ENCODE data around the gene FKBP15.
A peak's percentile ranks its signal among the peaks of the same experiment; 100 is the strongest.
"Not testable (repeated sequence)": the region's sequence is repeated elsewhere in the genome, so short reads cannot be mapped to it uniquely, and the experiment has no call there.

The FKBP15 gene

DNA sequence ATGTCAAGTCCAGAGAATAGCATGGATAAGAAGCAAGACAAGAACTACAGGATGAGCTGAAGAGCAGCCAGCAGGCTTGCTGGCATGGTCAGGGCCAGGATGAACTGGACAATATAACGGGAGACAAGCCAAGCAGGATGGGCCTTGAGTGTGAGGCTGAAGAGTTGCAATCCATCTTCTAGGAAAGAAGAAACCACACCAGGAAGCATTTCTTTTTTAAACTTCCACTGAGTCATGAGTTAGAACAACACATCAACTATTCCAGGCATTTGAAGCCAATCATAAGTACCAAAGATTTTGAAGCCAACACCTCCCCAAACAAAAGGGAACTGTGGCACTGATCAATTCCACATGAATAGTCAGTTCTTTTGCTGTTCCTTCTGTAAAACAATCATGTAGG is 43.0 kb downstream of the FKBP15 start:
- no peak for DNase-seq

DNA sequence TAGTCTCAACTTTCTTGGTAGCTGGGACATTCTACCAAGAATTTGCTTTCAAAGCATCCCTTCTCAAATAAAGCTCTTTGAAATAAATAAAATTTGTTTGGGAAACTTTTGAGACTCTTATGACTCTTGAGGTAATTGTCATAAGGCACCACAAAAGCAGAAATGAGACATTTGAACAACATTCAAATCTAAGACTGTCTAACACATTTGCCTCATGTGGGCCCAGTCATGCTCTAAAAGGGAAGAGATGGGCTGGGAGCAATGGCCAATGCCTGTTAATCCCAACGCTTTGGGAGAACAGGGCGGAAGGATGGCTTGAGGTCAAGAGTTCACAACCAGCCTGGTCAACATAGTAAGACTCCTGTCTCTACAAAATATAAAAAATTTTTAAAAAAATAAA is 43.8 kb downstream of the FKBP15 start:
- no peak for DNase-seq

DNA sequence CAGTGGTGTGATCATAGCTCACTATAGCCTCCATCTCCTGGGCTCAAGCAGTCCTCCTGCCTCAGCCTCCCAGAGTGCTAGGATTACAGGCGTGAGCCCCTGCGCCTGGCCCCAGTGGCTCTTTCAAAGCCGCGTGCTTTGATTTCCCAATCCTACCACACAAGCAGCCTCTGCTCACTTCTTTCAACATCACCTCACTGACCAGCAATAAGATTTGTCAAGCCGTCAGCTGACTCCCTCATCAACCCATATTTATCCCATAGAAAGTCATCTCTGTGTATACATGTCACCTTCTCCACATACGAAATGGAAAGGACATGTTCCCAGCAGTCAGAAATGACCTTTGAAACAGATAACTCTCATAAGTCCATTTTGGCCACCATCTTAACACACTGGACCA is 44.3 kb downstream of the FKBP15 start:
- DNase-seq = no peak

DNA sequence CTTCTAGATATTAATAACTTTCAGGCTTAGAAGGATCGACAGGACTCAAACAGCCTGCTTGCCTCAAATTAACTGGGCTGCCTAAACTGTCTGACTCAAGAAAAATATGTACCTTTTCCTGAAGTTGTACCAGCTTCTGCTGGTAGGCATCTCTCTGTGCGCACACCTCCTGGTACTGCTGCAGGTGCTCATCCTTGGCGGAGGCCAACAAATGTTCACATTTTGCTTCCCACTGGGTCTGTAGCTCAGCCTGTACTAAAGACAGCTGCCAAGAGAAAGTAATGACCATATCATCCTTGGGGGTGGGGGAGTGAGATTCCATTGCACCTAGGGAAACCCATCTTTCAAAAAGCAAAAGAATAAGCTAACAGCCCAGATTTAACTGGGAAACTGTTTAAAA is 47.7 kb downstream of the FKBP15 start:
- DNase-seq = no peak

DNA sequence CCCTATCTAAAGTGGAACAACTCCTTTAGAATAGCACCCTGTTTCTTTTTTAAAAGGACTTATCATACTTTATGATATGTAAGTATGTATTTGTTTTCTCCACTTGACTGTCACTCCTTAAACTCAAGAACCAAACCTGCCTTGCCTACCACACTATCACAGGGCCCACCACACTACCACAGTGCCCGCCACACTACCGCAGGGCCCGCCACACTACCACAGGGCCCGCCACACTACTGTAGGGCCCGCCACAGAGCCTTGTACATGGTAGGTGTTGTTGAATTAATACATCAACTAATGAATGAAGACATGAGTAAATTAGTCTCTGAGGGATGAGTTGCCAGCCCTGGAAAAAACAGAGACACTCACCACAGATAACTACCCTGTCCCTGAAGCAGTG is 52.3 kb downstream of the FKBP15 start:
- no peak for DNase-seq

DNA sequence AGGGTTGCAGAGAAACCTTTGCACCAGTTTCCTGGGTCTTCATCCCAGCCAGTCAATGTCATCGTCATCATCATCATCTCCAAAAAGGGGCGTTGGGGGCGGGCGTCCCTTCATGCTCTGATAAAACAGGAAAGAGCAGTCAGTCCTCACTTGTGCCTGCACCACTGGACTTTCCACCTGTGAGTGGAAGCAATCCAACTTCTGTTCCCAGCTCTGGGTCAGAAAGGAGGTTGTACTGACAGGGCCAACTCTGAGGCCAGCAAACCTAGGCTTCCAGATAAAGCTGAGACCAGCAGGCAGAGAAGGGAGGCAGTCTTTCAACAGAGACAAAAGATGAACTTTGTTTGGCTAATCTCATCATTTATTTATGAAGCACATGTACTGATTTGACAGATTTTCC is 55.0 kb downstream of the FKBP15 start:
- DNase-seq = no peak

DNA sequence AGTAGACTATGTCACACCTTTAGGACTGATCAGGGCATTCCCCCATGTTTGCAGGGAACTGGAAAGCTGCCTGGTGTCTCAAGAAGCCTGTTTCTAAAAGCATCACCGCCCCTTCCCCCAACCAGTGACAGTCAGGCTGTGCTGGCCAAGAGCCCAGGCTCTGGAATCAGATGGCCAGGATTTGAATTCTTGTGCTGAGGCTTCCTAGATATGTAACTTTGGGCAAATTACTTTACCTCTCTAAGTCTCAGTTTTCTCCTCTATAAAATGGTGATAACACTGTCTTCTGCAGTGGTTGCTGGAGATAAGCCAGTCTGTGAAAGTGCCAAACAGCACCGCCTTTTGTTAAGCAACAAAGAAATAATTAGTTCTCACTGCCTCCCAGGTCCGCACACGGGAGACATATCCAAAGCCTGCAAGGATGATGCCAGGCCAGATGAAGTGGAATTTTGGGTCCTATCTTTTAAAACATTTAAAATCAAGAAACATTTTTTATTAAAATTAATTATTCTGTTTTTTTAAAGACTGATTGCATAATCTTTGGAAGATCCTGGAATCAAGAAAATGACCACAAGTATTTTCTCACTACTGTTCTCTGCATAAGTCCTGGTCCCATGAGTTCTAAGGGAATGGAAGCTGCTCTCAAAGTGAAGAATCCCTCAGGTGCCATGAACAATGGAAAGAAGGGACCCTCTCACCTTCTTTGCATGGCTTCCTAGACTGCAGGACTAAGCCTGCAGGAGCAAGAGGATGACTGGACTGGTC is 56.4 kb downstream of the FKBP15 start:
- no peak for DNase-seq

DNA sequence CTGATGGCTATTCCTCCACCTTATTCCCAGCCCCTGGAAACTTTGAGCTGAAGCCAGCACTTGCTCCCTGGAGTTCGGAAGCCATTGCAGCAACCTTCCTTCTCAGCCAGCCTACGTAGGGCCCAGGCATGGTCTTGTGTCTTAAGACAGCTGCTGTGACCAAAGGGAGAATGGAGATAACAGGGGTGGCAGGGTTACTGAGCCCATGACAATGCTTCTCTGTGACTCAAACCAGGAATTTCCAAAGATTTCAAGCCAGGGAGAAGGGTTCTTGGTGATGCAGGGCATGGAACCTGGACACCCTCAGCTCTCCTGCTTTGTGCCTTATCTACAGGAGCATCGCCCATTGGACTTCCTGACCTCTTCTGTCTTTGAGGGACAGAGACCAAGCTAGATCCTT is 58.1 kb downstream of the FKBP15 start:
- DNase-seq = no peak

DNA sequence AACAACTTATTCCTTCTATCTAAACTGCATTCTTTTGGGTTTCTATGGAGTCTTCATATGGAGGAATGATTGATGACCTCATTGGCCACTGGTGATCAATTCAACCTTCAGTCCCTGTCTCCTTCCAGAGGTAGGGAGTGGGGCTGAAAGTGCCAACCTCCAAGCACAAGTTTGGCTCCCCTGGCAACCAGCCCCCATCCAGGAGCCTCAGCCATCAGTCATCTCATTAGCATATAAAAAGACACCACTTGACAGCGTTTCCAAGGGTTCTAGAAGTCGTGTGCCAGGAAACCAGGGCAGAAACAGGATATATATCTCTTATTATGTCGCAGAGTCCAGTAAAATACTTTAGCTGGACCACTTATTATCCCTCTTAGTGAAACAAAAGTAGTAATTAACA is 60.5 kb downstream of the FKBP15 start:
- DNase-seq = no peak

DNA sequence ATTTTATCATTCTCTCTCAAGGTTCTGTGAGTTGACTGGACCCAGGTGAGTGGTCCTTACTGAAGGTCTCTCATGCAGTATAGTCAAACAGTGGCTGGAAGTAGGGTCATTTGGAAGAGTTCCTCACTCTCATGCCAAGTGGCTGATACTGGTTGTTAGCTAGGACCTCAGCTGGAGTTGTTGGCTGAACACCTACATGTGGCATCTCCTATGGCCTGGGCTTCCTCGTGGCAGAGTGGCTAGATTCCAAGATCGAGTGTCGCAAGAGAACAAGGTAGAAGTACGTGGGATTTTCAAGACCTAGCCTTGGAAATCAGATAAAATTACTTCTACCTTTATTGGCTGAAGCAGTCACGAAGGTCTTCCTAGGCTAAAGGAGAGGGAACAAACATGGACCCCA is 62.6 kb downstream of the FKBP15 start:
- DNase-seq = no peak

DNA sequence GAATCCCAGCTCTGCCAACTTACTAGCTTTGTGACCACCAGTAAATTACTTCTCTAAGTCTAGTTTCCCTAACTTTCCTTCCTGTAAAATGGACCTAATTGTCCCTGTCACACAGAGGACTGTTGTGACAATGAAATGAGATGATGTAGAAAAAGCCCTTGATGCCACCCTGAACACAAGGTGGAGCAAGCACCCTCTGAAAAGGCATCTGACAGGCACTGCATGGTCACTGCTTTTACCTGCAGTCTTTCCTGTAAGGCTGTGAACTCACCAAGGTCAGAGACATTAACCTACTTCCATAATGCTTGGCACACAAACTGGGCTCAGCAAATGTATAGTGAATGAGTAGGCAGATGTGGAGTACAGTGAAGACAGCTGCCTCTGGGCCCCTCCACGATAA is 64.2 kb downstream of the FKBP15 start:
- DNase-seq = no peak

DNA sequence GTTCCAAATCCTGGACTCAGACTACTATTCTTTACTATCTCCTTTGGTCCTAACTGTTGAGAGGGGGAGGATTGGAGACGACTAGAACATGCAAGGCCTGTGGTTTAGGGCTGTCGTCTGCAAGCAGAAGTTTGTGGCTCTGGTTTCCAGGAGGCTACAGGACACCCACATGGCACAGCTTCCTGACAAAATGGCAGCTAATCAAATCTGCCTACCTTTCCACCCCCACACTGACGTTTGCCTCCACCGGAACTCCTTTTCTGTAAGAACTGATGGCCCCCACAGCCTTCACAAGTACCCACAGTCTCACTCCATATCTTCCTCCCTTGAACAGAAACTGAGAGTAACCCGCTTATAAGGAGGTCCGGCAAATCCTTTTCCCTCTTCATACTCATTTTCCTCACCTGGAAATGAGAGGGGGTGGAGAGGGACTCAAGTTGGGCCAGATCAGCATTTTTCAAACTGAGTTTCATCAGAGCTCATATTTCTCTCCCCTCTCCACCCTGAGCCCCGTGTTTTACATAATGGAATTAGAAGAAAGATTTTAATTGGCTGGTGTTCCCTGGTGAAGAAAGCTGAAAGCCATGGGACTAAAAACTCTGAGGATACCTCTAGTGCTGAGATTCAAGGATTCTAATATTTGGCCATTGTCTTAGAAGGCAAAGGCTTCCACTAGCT is 65.0 kb downstream of the FKBP15 start:
- DNase-seq = no peak

DNA sequence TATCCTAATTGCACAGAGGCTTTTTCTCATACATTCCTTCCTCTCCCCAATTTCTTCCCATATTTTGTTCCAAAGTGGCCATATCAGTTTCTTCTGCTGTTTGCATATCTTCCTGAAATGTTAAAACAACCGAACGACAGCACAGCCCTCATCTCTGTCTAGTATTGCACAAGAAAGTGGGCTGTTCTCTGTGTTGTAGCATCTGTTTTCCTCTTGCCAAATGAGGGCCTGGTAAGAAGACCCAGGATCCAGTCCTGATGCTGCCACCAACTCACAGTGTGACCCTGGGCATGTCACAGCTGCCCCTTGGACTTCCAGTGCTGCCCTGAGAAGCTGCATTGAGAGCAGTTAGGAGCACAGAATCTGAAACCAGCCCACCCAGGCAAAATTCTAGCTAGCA is 66.1 kb downstream of the FKBP15 start:
- no peak for DNase-seq

DNA sequence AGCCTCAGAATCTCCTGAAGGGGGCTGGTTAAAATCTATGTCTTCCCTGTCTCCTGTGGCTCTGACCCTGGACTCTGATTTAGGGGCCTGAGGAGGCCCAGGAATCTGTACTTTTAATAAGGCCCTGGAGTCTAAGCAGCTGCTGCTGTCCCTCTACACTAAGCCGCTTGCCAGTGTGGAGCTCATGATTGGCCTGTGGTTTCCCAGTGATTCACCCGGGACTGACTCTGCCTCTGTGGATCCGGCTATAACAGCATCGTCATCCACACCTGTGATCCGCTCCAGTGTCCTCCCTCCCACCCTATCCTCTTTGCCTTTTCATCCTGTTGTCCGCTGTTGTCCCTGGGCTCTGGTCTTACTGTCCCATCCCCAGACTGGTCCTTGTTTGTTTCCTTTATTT is 66.6 kb downstream of the FKBP15 start:
- no peak for DNase-seq

DNA sequence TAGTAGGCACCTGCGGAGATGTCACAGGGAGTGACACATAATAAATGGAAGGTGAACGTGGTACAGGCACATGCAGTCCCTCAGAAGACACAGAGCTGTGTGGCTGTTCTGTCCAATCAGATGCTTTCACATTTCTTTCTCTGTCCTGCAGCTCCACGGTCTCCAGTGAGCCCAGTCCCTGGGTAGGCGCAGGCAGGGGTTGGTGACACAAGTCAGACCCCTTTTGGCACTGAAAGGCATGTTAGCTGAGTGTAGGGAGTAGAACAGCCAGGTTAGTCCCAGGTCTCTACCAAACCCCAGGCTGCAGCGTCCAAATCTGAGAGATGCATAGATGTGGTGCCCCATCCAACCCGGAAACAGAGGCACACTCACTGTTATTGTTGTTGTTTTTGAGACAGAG is 67.5 kb downstream of the FKBP15 start:
- no peak for DNase-seq

DNA sequence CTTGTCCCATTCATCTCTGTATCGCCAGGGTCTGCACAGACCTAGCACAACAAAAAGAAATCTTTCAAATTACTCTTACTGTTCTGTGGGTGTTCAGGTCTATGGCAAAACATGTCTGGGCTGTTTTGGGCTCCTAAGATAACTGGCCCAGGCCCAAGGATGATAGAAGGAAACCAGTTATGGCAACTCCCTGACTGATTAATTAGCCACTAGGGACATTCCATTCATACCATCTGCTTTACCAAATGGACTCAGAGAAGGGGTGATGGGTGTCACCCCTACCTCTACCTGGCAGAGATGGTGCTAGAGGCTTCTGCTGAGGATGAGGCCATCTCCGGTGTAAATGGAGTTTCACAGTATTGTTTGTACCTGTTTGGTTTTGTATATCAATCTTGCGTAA is 68.4 kb downstream of the FKBP15 start:
- DNase-seq = peak; percentile 66

DNA sequence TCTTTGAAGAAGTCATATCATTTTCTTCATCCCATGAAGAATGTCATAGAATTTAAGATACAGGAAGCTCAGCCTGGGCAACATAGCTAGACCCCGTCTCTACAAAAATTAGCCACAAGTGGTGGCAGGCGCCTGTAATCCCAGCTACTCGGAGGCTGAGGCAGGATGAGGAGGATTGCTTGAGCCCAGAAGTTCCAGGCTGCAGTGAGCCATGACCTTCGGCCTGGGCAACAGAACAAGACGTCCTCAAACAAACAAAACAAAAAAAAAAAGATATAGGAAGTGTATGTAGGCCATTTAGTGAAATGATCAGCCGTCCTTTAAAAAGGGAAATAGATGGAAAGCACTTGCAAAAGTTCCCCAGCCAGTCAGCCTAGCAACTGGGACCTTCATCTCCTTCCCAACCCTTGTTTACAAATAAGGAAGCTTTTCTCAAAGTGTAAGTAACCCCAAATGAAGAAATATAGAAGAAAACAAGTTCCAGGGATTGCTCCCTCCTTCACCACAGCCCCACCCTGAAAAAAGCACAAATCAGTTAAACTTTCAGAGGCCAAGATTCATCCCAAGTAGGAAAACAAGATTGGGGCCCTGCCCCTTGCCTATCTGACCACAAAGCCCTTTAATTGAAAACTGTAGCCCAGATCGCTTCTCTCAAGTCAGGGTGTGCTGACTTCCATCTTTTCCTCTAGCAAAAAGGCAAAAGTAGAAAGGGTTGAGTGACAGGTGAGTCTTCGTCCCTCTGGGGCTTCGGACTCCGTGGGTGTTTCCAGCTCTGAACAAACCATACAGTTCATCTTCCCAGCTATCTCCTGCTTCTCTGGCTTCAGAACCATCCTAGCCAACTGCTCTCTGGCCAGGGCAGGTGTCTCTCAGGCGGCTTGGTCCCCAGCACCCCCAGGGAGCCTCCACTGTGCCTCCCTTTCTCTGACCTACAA is 69.1 kb downstream of the FKBP15 start:
- DNase-seq = no peak

DNA sequence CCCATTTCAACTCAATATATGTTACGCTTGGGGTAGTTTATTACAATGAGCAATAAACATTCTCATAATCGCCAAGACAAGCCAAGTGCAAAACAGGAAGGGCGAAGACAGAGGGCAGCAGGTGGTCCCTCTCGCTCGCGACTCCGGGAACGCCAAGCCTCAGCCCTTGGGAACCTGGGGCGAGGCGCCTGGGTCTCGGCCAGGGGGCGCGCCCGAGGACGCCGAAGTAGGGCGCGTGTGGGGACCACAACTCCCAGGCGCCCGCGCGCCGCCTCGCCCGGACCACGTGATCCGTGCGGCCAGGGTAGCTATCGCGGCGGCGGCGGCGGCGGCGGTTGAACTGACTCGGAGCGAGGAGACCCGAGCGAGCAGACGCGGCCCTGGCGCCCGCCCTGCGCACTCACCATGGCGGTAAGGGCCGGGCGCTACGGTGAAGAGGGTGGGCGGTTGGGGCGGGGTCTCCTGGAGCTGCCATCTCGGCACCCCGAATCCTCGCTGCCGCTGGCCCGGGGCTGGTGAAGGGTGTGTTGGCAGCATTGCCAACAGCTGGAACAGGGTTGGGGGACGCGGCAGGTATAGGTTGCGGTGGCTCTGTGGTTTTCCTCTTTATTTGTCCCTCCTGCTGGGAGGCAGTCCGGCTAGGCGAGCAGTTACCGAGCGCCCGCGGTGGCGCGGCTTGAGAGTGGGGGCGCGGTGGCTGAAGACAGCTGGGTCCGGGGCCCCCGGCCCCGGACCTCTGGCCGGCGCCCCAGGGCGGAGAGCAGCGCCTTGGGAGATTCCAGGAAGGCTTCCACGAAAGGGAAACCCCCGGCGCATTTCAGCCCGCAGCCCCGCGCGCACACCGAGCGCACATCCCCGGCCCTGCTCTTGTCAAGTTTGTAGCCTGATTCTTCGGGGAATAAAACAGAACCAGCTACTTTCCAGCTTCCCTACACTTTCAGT is 70.1 kb downstream of the FKBP15 start, which contains the start of gene SLC31A2:
SLC31A2 (plus strand) TSS at position 338 of the 942 bp plus-strand sequence; CDS start at position 406, 68 bp downstream.
- peak; percentile 90 for DNase-seq

DNA sequence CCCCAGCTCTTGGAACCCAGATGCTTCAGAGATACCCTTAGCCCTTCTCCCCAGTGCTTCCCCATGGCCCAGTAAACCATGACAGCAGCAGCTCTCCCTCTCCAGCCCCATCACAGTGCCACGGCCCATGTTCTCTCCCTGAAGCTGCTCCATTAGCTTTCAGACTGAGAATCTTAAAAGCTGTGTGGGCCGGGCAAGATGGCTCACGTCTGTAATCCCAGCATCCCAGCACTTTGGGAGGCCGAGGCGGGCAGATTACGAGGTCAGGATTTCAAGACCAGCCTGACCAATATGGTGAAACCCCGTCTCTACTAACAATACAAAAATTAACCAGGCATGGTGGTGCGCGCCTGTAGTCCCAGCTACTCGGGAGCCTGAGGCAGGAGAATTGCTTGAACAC is 71.5 kb downstream of the FKBP15 start:
- not testable (repeated sequence) for DNase-seq

DNA sequence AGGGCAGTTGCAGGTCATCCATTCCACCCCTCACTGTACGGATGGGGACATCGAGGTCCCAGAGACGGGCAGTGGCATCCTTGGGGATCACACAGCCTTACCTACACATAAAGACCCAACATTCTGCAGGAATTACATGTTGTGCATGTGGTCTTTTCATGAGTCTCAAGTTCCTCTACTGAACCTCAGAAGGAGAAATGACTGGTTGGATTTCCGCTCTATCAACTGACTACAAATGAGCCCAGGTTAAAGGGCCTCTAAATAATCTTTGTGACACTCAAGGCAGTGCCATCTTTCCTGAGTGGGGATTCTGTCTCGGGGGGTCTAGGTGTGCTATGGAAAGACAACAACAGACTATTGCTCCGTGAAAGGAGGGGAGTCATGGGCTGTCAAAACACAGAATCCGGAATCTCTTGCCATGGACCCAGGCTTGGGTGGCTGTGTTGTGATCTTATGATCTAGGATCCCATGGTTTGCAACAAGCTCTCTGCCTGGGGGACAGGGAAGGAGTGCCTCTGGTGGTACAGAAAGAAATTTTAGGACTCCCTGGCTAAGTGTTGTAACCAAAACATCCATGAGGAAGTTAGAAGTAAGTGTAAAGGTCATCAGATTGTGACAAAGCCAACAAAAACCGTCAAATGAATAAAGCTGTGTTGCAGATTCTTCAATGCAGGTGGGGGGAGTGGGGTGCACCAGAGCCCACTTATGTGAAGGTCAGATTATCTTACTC is 72.1 kb downstream of the FKBP15 start:
- DNase-seq = no peak

DNA sequence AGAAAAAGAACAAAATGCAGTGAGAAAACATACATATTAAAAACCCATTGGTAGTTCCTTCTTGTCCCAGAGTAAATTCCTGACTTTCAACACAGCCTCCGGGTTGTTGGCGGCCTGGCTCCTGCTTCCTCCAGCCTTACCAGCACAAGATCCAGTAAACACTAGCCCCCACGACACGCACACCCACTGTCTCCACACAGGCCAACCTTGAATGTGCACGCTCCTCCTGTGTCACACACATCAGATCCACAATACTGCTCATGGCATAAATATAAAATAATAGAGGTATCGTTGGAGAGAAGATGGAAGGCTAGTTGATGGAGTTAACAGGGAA is 72.7 kb downstream of the FKBP15 start:
- no peak for DNase-seq

Measured in NCI-H2171 treated with DMSO at 0.1 percent for 48 hours (cell line).